ENCODE results near the gene AK9.

DNA sequence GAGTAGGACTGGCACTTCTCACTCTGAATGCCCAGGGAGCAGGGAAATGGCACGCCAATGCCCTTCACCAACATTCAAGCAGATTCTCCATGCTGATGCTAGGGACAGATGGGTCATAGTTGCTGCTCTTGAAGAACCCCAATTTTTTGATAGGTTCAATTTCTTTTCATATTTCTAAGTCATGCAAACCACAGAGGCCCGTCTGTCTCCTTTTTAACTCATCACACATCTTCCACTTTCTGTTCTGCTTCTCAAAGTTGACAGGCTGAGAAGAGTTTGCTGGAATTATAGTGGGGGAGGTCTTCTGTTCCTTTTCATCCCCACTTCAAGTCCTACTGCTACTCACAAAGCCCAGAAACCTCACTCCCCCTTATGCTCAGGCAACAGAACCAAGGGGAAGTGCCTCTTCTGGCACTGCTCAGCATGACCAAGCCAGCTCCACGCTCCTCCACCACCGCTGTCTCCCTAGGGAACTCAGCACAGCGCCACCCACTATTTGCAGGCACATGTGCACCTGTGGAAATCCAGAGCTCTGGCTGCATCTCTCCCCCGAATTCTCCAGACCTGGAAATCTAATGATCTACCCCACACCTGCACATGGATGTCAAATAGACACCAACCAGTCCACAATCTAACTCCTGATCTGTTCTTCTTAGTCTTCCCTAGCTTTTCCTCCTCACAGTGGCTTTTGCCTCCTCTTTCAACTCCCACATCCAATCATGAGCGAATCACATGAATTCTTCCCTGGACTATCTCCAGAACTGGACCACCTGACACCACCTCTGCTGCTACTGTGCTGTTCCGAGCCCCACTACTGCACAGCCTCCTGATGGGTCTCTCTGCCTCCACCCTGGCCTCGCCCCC lies 218.6 kb downstream of the AK9 start:
- no peak for TF ChIP-seq POLR2A (IDR thresholded peaks at IDR 0.05)
- TF ChIP-seq, protein P1, sequence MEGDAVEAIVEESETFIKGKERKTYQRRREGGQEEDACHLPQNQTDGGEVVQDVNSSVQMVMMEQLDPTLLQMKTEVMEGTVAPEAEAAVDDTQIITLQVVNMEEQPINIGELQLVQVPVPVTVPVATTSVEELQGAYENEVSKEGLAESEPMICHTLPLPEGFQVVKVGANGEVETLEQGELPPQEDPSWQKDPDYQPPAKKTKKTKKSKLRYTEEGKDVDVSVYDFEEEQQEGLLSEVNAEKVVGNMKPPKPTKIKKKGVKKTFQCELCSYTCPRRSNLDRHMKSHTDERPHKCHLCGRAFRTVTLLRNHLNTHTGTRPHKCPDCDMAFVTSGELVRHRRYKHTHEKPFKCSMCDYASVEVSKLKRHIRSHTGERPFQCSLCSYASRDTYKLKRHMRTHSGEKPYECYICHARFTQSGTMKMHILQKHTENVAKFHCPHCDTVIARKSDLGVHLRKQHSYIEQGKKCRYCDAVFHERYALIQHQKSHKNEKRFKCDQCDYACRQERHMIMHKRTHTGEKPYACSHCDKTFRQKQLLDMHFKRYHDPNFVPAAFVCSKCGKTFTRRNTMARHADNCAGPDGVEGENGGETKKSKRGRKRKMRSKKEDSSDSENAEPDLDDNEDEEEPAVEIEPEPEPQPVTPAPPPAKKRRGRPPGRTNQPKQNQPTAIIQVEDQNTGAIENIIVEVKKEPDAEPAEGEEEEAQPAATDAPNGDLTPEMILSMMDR (IDR thresholded peaks at IDR 0.05), result no peak
